Transverse colon (tissue), 4 donors: ENCODE results near the gene TMEM63B.

Experiments used
- POLR2A ChIP-seq: fragments of 450-650 bp; IDR thresholded peaks from one replicate; pipeline ENCODE4 v1.6.1; 2016; ENCODE audit warnings: antibody characterized with exemption, mild to moderate bottlenecking, moderate library complexity
- POLR2AphosphoS5 ChIP-seq, 3 donors: sonication (generic); formaldehyde crosslinking; IDR thresholded peaks; one replicate each; pipeline ENCODE4 v1.6.1; 2016; ENCODE audit warnings: antibody characterized with exemption in 3 of 3
- TF ChIP-seq, protein P1 (sequence below), 5 experiments: fragments of 200-600 bp in 3 of 5; fragments of 450-650 bp in 2 of 5; sonication (generic) in 3 of 5; IDR thresholded peaks; 1 replicate in 2 of 5; 2 replicates in 3 of 5; pipeline ENCODE4 v1.5.1; 2016 to 2017; ENCODE audit warnings: antibody characterized with exemption in 5 of 5, inconsistent platforms in 3 of 5, mild to moderate bottlenecking in 2 of 5, moderate library complexity in 1 of 5

GRCh38 chr6:44202332-44202971 is 75.1 kb downstream of the TMEM63B start:
- TF ChIP-seq, protein P1, sequence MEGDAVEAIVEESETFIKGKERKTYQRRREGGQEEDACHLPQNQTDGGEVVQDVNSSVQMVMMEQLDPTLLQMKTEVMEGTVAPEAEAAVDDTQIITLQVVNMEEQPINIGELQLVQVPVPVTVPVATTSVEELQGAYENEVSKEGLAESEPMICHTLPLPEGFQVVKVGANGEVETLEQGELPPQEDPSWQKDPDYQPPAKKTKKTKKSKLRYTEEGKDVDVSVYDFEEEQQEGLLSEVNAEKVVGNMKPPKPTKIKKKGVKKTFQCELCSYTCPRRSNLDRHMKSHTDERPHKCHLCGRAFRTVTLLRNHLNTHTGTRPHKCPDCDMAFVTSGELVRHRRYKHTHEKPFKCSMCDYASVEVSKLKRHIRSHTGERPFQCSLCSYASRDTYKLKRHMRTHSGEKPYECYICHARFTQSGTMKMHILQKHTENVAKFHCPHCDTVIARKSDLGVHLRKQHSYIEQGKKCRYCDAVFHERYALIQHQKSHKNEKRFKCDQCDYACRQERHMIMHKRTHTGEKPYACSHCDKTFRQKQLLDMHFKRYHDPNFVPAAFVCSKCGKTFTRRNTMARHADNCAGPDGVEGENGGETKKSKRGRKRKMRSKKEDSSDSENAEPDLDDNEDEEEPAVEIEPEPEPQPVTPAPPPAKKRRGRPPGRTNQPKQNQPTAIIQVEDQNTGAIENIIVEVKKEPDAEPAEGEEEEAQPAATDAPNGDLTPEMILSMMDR (IDR thresholded peaks at IDR 0.05), result no peak
- TF ChIP-seq POLR2A (no peak), POLR2AphosphoS5 (IDR thresholded peaks at IDR 0.05) (no peak)
